NCI-H146 (cell line): ENCODE data around the gene DDX21.
"Not testable (repeated sequence)": the region's sequence is repeated elsewhere in the genome, so short reads cannot be mapped to it uniquely, and the experiment has no call there.

ENCODE experiments used
- DNase-seq: peaks from one replicate; lab custom pipeline; 2025; lab: John Stamatoyannopoulos, UW

The DDX21 gene

DNA sequence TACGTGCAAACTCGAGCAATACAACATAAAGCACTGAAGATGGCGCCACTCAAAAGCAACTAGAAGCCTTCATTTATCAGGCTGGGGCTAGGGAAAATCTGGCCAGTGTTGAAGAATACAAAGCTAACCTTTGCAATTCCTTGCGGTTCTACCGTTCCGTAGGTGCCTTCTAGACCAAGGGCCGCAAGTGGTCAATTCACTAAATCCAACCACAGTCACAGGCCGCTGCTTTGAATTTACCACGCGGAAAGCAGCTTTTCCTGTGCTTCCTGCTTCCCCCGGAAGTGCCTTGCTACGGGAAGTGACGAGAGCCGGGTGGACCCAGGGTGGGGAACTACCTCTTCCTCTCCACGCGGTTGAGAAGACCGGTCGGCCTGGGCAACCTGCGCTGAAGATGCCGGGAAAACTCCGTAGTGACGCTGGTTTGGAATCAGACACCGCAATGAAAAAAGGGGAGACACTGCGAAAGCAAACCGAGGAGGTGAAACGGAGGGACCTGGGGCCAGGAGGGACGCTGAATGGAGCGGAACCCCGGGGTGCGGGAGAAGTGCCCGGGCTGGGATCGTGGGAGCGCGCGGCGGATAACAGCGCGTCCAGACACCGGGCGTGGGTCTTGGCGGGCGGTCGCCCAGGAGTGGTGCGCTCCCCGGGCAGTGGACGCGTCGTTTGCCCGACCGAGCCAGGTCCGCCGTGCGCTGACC lies at the start of gene DDX21:
TSS of gene DDX21 (plus strand) at position 339 of the 701 bp plus-strand sequence. CDS start at position 395, 56 bp downstream.
- DNase-seq = peak; percentile 93

DNA sequence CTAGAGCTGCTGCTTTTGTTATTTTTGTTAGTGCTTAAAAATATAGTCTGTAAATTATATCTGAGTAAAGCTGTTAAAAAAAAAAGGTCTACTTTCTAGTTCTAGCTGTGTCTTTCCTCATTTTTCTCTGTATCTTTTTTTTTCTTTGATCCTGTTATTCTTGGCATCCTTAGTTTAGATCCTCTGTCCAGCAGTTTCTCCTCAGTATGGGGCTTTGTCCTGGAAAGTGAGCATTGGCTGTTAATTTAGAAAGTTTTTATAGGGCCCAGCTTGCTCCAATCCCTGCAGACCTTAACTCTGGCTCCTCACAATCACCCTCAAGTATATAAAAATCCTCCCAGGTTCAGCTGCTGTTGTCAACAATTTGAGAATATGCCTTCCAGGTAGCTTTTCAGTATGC lies 31.4 kb upstream of the DDX21 start:
- no peak for DNase-seq

DNA sequence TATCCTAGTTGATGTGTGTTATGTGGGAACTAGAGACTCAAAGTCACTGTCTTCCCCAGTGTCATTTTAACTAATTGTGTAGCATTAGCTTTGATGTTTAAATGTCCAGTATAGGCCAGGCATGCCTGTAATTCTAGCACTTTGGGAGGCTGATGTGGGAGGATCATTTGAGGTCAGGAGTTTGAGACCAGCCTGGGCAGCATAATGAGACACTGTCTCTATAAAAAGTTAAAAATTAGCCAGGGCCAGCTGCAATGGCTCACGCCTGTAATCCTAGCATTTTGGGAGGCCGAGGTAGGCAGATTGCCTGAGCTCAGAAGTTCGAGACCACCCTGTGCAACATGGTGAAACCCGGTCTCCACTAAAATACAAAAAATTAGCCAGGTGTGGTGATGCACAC lies 30.5 kb upstream of the DDX21 start:
- no peak for DNase-seq

DNA sequence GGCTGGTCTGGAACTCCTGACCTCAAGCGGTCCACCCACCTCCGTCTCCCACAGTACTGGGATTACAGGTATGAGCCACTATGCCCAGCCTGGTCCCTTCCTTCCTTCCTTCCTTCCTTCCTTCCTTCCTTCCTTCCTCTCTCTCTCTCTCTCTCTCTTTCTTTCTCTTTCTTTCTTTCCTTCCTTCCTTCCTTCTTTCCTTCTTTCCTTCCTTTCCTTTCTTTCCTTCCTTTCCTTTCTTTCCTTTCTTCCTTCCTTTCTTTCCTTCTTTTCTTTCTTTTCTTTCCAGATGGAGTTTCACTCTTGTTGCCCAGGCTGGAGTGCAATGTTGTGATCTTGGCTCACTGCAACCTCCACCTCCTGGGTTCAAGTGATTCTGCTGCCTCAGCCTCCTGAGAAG lies 26.8 kb upstream of the DDX21 start:
- DNase-seq = not testable (repeated sequence)

DNA sequence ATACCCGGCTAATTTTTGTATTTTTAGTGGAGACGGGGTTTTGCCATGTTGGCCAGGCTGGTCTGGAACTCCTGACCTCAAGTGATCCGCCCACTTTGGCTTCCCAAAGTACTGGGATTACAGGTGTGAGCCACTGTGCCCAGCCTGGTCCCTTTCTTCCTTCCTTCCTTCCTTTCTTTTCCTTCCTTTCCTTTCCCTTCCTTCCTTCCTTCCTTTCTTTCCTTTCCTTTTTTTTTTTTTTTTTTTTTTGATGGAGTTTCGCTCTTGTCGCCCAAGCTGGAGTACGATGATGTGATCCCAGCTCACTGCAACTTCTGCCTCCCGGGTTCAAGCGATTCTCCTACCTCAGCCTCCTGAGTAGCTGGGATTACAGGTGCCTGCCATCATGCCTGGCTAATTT lies 26.1 kb upstream of the DDX21 start:
- DNase-seq = not testable (repeated sequence)

DNA sequence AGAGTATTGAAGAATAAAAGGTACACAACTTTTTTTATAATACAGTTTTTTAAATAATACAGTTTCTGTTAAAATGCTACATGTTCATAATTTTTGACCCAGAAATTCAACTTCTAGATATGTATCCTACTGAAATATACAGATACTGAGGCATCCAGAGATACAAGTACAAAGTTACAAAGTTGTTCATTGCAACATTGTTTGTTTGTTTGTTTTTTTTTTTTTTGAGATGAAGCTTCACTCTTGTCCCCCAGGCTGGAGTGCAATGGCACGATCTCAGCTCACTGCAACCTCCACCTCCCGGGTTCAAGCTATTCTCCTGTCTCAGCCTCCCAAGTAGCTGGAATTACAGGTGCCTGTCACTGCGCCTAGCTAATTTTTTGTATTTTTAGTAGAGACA lies 23.1 kb upstream of the DDX21 start:
- DNase-seq = not testable (repeated sequence)

DNA sequence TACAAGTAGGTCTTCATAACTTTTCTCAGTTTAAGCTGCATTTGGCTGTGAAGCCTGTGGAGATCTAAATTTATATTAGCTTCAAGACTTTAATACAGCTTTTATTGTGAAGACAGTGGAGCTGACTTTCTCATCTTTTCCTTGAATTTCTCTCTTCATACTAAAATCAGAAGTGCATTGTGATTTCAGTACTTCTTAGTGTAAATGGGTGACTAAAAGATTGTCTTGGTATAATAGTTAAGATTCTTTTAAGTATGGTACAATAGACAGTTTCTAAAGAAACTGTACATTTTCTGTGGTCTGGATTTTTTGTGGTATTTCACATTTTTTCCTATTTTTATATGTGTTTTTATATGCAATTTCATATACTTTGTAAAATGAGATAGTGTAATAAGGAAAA lies 21.0 kb upstream of the DDX21 start:
- no peak for DNase-seq

DNA sequence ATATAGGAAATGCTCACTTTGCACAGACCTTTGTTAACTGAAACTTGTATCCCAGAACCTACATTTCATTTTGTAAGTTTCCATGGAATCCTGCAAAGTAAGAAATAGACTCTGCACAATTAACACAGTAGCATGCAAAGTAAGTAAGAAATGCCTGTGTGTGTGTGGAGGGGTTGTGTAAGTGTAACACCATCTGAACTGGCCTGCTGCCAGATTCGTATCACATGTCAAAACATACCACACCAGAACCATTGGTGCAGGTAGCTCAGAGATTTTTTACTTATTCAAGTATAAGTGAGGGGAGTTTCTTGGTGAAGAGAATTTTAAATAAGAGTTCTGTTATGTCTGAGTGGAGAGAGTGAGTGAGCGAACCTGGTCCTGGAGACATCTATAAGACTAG lies 17.9 kb upstream of the DDX21 start:
- no peak for DNase-seq

DNA sequence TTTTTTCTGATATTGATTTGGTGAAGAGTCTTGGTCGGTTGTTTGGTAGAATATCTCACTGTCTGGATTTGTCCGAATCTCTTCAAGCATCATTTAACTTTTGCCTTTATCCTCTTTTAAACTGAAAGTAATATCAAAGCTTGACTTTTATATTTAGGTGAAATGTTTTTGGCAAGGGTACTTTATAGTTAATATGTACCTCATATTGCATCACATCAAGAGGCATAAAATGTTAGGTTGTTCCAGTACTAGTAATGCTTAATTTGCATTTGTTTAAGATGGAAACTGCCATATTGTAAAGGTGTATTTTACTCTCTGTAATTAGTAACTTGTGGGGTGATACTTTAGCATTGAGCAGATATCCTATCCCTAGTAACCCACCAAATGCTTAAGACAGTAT lies 17.1 kb upstream of the DDX21 start:
- no peak for DNase-seq

DNA sequence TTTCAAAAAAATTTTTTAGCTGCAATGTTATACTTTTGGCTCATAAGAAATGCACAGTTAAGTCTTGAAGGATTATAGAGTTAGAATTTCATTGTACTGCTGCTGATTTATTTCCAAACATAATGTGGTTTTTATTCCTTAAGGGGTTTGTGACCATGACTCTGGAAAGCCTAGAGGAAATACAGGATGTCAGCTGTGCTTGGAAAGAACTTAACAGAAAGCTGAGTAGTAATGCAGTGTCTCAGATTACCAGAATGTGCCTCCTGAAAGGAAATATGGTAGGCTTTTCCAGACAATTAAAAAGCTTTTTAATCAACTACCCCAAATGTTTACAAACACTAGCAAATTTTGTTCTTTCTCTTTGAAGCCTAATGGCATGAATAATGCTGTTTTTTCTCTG lies 15.1 kb upstream of the DDX21 start:
- DNase-seq = not testable (repeated sequence)

DNA sequence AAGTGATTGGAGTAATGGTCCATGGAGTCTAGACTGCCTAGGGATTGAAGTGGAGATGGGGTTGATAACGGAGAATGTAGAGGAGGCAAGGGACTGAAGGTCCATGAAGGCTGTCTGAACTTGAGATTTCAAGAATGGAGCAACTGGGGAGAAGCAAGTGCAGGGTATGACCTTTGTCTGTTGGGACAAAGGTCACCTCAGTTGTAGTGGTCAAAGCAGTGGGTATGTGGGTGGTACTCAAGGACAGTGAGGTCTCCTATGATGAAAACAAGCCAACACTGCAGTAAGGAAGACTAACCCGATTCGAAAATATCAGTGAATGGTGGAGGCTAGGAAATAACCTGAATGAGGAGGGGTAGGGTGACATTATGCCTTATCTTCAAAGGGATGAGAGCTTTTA lies 5.4 kb upstream of the DDX21 start:
- no peak for DNase-seq

DNA sequence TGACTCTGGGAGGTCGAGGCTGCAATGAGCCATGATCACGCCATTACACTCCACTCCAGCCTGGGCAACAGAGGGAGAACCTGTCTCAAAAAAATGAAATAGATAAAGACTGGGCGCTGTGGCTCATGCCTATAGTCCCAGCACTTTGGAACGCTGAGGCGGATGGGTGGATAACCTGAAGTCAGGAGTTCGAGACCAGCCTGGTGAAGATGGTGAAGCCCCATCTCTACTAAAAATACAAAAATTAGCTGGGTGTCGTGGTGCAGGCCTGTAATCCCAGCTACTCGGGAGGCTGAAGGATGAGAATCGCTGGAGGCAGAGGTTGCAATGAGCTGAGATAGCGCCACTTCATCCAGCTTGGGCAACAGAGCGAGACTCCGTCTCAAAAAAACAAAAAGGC lies 1.1 kb upstream of the DDX21 start:
- no peak for DNase-seq

DNA sequence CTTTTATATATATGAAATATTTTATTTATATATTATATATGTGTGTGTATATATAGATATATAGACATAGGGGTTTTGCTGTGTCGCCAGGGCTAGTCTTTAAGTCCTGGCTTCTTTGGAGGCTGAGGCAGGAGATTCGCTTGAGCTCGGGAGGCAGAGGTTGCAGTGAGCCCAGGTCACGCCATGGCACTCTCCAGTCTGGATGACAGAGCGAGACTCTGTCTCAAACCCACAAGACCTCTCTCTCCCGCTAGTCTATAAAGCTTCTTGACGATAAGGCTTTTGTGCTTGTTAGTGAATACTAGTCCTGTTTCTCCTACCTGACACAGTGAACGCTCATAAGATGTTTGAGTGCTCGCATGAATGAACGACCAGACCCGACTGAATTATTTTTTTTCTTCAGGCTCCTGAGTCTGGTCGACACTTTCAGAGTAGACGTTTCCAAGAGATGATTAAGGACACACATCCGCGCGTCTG lies 577 bp upstream of the DDX21 start:
- DNase-seq = peak; percentile 30

DNA sequence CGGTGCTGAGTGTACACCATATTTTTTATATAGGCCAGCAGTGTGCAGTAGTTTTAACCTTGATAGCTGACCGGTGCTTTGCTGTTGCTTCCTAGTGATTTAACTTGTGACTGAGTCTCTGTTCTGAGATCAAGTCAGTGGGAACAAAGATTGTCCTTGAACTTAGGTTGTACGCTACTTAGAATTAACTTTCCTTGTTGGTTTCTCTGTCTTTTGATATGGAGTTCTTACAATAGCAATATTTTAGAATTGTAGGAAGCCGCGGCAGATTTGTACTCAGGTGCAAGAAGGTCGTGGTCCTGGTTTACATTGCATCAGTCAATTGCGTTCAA lies 1.3 kb downstream of the DDX21 start:
- DNase-seq = no peak

DNA sequence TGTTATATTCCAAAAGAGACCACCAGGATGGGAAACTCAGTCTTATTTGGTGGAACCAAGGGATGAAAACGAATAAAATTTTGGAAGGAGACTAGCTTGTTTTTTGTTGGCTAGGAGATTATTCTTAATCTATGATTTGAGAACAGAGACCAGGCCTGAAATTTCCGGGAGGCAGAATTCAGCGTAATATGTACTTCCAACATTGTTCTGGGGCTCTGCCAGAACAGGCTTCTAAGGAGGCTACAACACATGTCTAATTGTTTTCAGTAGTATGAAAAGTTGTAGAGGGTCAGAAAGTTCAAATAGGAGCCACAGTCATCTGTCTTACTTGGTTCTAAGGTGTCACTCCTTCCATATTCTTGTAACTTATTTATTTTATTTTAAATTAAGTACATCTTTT lies 1.7 kb downstream of the DDX21 start:
- no peak for DNase-seq

DNA sequence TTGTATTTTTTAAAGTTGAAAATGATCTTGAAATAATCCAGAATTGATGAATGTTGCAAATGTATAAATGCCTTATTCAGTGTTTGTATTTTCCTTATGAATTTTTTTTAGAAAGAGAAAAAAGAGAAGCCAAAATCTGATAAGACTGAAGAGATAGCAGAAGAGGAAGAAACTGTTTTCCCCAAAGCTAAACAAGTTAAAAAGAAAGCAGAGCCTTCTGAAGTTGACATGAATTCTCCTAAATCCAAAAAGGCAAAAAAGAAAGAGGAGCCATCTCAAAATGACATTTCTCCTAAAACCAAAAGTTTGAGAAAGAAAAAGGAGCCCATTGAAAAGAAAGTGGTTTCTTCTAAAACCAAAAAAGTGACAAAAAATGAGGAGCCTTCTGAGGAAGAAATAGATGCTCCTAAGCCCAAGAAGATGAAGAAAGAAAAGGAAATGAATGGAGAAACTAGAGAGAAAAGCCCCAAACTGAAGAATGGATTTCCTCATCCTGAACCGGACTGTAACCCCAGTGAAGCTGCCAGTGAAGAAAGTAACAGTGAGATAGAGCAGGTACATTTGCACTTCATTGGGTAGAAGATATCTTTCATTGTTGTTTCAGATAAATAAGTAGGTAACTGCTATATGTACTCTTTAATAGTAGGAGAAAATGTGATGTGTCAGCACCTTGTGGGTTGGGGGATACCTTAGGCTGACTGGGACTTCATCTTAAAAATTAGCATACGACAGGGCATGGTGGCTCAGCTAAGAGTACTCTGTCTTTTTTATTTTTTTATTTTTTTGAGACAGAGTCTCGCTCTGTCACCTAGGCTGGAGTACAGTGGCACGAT lies 3.9 kb downstream of the DDX21 start:
- DNase-seq = no peak

DNA sequence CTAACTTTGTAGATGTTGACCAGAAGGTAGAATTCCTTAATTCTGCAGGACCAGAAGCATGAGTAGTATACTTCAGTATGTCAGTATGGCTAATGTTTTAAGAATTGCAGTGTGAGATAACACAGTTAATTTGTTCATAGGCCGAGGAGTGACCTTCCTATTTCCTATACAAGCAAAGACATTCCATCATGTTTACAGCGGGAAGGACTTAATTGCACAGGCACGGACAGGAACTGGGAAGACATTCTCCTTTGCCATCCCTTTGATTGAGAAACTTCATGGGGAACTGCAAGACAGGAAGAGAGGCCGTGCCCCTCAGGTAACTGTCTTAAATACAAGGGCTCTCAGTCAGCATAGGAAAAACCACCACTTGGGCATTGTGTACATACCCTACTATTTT lies 7.2 kb downstream of the DDX21 start:
- DNase-seq = no peak

DNA sequence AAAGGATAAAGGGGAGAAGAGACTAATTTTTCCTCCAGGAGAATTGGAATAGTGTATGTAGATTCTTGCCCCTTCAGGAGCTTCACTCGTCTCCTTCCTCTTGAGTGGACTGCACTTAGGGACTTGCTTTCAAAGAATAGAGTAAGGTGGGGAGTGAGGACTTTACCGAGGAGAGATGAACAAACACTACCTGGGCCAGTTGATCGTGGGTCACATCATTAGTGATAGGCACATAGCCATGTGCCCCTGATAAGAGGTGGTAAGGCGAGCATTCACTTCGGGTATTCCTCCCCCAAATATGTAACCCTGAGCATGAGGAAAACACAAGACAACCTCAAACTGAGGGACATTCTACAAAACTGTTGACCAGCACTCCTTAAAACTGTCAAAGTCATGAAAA lies 18.0 kb downstream of the DDX21 start:
- no peak for DNase-seq

DNA sequence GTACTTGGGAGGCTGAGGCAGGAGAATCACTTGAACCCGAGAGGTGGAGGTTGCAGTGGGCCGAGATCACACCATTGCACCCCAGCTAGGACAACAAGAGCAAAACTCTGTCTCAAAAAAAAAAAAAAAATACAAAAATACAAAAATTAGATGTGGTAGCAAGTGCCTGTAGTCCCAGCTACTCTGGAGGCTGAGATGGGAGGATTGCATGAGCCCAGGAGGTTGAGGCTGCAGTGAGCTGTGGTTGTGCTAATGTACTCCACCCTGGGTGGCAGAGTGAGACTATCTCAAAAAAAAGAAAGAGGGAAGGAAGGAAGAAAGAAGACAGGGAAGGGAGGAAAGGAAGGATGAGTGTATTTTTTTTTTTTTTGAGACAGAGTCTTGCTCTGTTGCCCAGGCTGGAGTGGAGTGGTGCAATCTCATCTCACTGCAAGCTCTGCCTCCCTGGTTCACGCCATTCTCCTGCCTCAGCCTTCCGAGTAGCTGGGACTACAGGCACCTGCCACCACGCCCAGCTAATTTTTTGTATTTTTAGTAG lies 20.0 kb downstream of the DDX21 start:
- not testable (repeated sequence) for DNase-seq

DNA sequence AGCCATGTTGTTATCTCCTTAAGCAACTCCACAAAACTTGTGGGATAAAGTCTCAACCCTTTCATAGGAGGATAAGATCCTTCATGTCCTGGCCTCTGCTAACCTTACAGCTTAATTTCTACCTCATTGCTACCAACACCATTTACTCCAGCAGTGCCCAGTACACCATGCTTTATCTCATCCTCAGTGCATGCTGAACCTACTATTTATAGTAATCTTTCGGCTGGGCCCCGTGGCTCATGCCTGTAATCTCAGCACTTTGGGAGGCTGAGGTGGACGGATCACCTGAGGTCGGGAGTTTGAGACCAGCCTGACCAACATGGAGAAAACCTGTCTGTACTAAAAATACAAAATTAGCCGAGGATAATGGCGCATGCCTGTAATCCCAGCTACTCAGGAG lies 23.8 kb downstream of the DDX21 start:
- DNase-seq = not testable (repeated sequence)

DNA sequence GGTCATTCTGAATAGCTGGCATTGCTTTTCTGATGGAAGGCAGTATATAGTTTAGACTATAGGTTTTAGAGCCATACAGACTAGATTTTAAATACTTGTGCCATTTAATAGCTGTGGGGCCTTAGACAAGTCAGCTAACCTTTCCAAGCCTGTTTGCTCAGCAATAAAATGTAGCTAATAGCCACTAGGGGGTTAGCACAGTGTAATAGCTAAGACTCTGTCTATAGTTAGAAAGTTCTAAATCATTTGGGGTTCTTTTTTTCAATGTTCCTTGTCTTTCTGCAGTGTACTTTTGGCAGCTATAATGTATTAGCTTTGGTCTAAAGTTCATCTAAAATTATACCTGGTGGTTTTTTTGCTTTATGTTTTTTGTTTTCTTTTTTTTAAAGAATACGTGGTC lies 25.1 kb downstream of the DDX21 start:
- DNase-seq = no peak

DNA sequence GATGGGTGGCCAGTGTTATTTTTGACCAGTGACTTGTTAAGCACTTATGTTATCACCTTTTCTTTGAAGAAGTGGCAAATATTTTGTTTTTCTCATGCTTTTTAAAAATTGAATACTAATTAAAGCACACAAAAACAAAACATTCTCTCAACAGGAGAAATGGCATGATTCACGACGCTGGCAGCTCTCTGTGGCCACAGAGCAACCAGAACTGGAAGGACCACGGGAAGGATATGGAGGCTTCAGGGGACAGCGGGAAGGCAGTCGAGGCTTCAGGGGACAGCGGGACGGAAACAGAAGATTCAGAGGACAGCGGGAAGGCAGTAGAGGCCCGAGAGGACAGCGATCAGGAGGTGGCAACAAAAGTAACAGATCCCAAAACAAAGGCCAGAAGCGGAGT lies 26.4 kb downstream of the DDX21 start:
- DNase-seq = no peak

DNA sequence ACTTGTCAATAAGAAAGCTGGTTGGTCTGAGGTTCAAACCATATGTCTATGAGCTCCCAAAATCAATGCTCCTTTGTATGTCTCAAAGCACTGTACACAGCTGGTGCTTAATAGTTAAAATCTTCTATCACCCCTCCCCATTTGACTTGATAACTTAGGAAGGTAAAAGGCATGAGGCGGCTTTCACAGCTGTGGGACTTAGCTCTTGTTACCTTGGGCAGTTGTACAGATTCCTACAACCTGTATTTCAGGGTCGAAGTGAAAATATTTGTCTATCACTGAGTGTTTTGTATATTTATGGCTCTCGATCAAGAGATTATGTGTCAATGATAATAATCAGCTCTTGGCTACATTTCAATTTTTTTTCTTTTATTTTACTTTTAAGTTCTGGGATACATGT lies 31.6 kb downstream of the DDX21 start:
- DNase-seq = no peak
